PC-3 (cell line): Measurements from ENCODE around the gene DIRAS3. TPM values are rescaled to one million over a fixed set of nuclear protein-coding genes. Genes with fewer than 3 reads are reported as not detected.

Experiments
- ATAC-seq: fragments of 200-7000 bp; cut with Tn5 transposase; 2 replicates; pipeline ENCODE4 v1.9.1; 2020; ENCODE audit warnings: mild to moderate bottlenecking, moderate library complexity
- BruUV-seq: library from RNA; stranded (reverse); fragments of 400-500 nt; replicated peaks from 2 replicates; lab custom pipeline; 2021; lab: Mats Ljungman, UMichigan
- CTCF ChIA-PET: fragments of 300-600 bp; sonication (Branson Sonifier 250); formaldehyde crosslinking; loops from one replicate; lab custom pipeline; 2022; ENCODE audit warnings: antibody characterized with exemption; lab: Charles Lee
- POLR2A ChIA-PET: fragments of 300-600 bp; sonication (Branson Sonifier 250); formaldehyde crosslinking; loops from one replicate; lab custom pipeline; 2022; ENCODE audit warnings: antibody characterized with exemption; ENCODE audit not compliant: unreplicated experiment; lab: Charles Lee
- DNase-seq: peaks from one replicate; pipeline ENCODE4 v3.0.0-alpha.2; 2015
- H2AFZ ChIP-seq: fragments of 300-600 bp; sonication (generic); 2 replicates; pipeline ENCODE4 v1.6.0; 2016; ENCODE audit warnings: antibody characterized with exemption, low read length
- H3F3A ChIP-seq: fragments of 300-600 bp; sonication (generic); one replicate; pipeline ENCODE4 v1.6.0; 2017; ENCODE audit warnings: antibody characterized with exemption, low read length, control low read depth, mild to moderate bottlenecking; ENCODE audit not compliant: unreplicated experiment
- H3K27ac ChIP-seq: fragments of 300-600 bp; sonication (generic); 2 replicates; pipeline ENCODE4 v1.5.1; 2016; ENCODE audit warnings: mild to moderate bottlenecking, low read length
- H3K27me3 ChIP-seq: fragments of 300-600 bp; sonication (generic); 2 replicates; pipeline ENCODE4 v1.6.1; 2016; ENCODE audit warnings: low read length, mixed read lengths
- H3K36me3 ChIP-seq: fragments of 300-600 bp; sonication (generic); 2 replicates; pipeline ENCODE4 v1.6.1; 2016; ENCODE audit warnings: low read depth, mixed run types, low read length, mixed read lengths
- H3K4me1 ChIP-seq: fragments of 300-600 bp; sonication (generic); 2 replicates; pipeline ENCODE4 v1.5.1; 2016; ENCODE audit warnings: low read length; ENCODE audit not compliant: insufficient read depth
- H3K4me2 ChIP-seq: fragments of 300-600 bp; sonication (generic); 2 replicates; pipeline ENCODE4 v1.6.0; 2016; ENCODE audit warnings: low read length
- H3K4me3 ChIP-seq: fragments of 300-600 bp; sonication (generic); 2 replicates; pipeline ENCODE4 v1.5.1; 2016; ENCODE audit warnings: mild to moderate bottlenecking, low read length, mixed read lengths
- H3K79me2 ChIP-seq: fragments of 300-600 bp; sonication (generic); 2 replicates; pipeline ENCODE4 v1.6.1; 2017; ENCODE audit warnings: low read length, mixed read lengths
- H3K9ac ChIP-seq: fragments of 300-600 bp; sonication (generic); 2 replicates; pipeline ENCODE4 v1.6.0; 2016; ENCODE audit warnings: mild to moderate bottlenecking, low read length
- H3K9me2 ChIP-seq: fragments of 300-600 bp; sonication (generic); replicated peaks from 2 replicates; pipeline ENCODE4 v1.6.1; 2016; ENCODE audit warnings: mixed run types, low read length, mixed read lengths
- H3K9me3 ChIP-seq: fragments of 300-600 bp; sonication (generic); 2 replicates; pipeline ENCODE4 v1.6.1; 2016; ENCODE audit warnings: low read length, mixed read lengths
- H4K20me1 ChIP-seq: fragments of 300-600 bp; sonication (generic); 2 replicates; pipeline ENCODE4 v1.6.1; 2016; ENCODE audit warnings: low read length, mixed read lengths
- CTCF ChIP-seq: fragments of 300-600 bp; sonication (generic); conservative IDR thresholded peaks from 2 replicates; pipeline ENCODE4 v1.5.1; 2017; ENCODE audit warnings: antibody characterized with exemption, low read depth, mild to moderate bottlenecking, low read length
- EZH2 ChIP-seq: fragments of 300-600 bp; sonication (generic); IDR thresholded peaks from one replicate; pipeline ENCODE4 v1.6.1; 2017; ENCODE audit warnings: antibody characterized with exemption, mild to moderate bottlenecking, low read length; ENCODE audit not compliant: unreplicated experiment
- EZH2phosphoT487 ChIP-seq: fragments of 300-600 bp; sonication (generic); IDR thresholded peaks from 2 replicates; pipeline ENCODE4 v1.6.1; 2018; ENCODE audit warnings: mild to moderate bottlenecking, antibody characterized with exemption, low read length, borderline replicate concordance
- intact Hi-C: fragments of 100-400 bp; cut with micrococcal nuclease; formaldehyde crosslinking; loops from 2 replicates; pipeline ENCODE4 v1.9.0; 2023
- total RNA-seq: library from RNA; depleted of rRNA; stranded (reverse); fragments of >200 nt; gene quantifications from 2 replicates; pipeline ENCODE4 v1.2.3, GENCODE V29; 2014

The DIRAS3 gene
- total RNA-seq, 1 experiment from 2014 or later: not detected

- Histone ChIP-seq H3K27me3 (no peaks in the 10 kb centered on the region), H3K36me3 (no peaks in the 10 kb centered on the region), H3K9me2 (no peaks in the 10 kb centered on the region), H3K4me3 (no peak overlapping the region), H3K9me3 (no peaks in the 10 kb centered on the region), H3K9ac (no peak overlapping the region), H3K4me1 (no peaks in the 10 kb centered on the region), H4K20me1 (no peaks in the 10 kb centered on the region), H3F3A (no peaks in the 10 kb centered on the region), H3K4me2 (no peak overlapping the region), H3K79me2 (no peaks in the 10 kb centered on the region), H3K27ac (no peak overlapping the region), H2AFZ (no peak overlapping the region)
- BruUV-seq: no TSS peak
- ChIA-PET POLR2A (no interaction called here), CTCF (no interaction called here)
- DNase-seq (no peak), ATAC-seq (no peak)
- intact Hi-C loops: no loop called here
- TF ChIP-seq EZH2phosphoT487 (no peak), EZH2 (no peak), CTCF (no peak)
These were observed 21.9 kb downstream of the DIRAS3 start for GRCh38 chr1:68028566-68028965.

DNA sequence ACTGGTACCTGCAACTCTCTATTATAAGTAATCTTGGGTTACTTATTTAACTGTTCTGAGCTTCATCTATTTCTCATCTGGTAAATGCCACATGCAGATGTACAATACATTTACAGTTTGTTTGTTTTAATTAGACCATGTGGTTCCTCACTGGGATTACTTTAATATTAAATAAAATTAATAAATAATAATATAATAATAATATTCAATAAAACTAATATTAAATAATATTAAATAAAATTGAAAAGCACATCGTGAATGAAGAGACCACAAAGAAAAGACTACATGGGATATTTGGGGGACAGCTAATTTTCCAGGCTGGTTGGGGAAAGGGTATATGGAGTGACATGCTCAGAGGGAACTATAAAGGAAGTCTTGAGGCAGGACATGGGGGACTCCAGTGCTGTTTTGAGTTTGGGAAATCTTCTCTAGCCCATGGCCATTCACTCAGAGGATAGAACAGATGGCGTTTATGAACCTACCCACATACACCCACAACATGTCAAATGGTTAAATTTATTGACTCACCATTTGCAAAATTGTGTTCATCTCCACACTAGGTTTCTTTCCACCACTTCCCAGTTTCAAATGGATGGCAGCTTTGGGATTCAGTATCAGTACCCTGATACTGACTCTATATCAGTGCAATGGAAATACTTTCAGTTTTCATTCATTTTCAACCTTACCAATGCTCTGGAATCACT, 25.6 kb downstream of the DIRAS3 start:
- DNase-seq (no peak), ATAC-seq (no peak)
- H3K4me1 ChIP-seq: no peaks in the 10 kb centered on the region
- no peaks in the 10 kb centered on the region for H3F3A ChIP-seq
- TF ChIP-seq EZH2 (no peak), CTCF (no peak), EZH2phosphoT487 (no peak)
- ChIA-PET CTCF (no interaction called here), POLR2A (no interaction called here)
- H3K9ac ChIP-seq: no peak overlapping the region
- intact Hi-C loops: no loop called here
- H3K9me3 ChIP-seq: no peaks in the 10 kb centered on the region
- H3K4me2 ChIP-seq: no peak overlapping the region
- H3K36me3 ChIP-seq: no peaks in the 10 kb centered on the region
- H2AFZ ChIP-seq: no peak overlapping the region
- no peaks in the 10 kb centered on the region for H3K27me3 ChIP-seq
- no peaks in the 10 kb centered on the region for H4K20me1 ChIP-seq
- no peaks in the 10 kb centered on the region for H3K9me2 ChIP-seq
- H3K27ac ChIP-seq: no peak overlapping the region
- no peak overlapping the region for H3K4me3 ChIP-seq
- BruUV-seq: no TSS peak
- H3K79me2 ChIP-seq: no peaks in the 10 kb centered on the region

- DNase-seq: no peak
- H4K20me1 ChIP-seq: no peaks in the 10 kb centered on the region
- H3K4me1 ChIP-seq: no peaks in the 10 kb centered on the region
- no peak for ATAC-seq
- H2AFZ ChIP-seq: no peak overlapping the region
- H3K9ac ChIP-seq: no peak overlapping the region
- no peaks in the 10 kb centered on the region for H3K9me2 ChIP-seq
- no peaks in the 10 kb centered on the region for H3K9me3 ChIP-seq
- H3K27ac ChIP-seq: no peak overlapping the region
- H3K4me2 ChIP-seq: no peak overlapping the region
- ChIA-PET POLR2A (no interaction called here), CTCF (no interaction called here)
- H3K79me2 ChIP-seq: no peaks in the 10 kb centered on the region
- no peak for TF ChIP-seq EZH2phosphoT487
- H3K36me3 ChIP-seq: no peaks in the 10 kb centered on the region
- H3K27me3 ChIP-seq: no peaks in the 10 kb centered on the region
- H3K4me3 ChIP-seq: no peak overlapping the region
- intact Hi-C loops: no loop called here
- no peaks in the 10 kb centered on the region for H3F3A ChIP-seq
- no TSS peak for BruUV-seq
These were observed 34.0 kb downstream of the DIRAS3 start for GRCh38 chr1:68016381-68016780.
